ENCODE measurements around the gene ZFAND5.

The ZFAND5 gene

GRCh38 chr9:72305707-72306106 lies 59.3 kb downstream of the ZFAND5 start:
- H3K4me3 ChIP-seq (ENCODE audit: low read depth, low read length) = no peak overlapping the region
- no peak for DNase-seq (ENCODE audit: low read depth)
- TF ChIP-seq CTCF (IDR thresholded peaks at IDR 0.05; ENCODE audit: insufficient read depth, low read depth, low read length, missing control alignments) = no peak

- H3K4me3 ChIP-seq (ENCODE audit: low read depth, low read length) = no peak overlapping the region
- DNase-seq (ENCODE audit: low read depth) = peak; percentile 35
- no peak for TF ChIP-seq CTCF (IDR thresholded peaks at IDR 0.05; ENCODE audit: insufficient read depth, low read depth, low read length, missing control alignments)
Measured at GRCh38 chr9:72305102-72305546, 59.9 kb downstream of the ZFAND5 start.

GRCh38 chr9:72304538-72304937 lies 60.5 kb downstream of the ZFAND5 start:
- no peak for DNase-seq (ENCODE audit: low read depth)
- TF ChIP-seq CTCF (IDR thresholded peaks at IDR 0.05; ENCODE audit: insufficient read depth, low read depth, low read length, missing control alignments) = no peak
- H3K4me3 ChIP-seq (ENCODE audit: low read depth, low read length) = no peak overlapping the region

Measured in GM12865 (cell line).